HG03196 (cell line): Measurements from ENCODE around the gene DCT.

ENCODE experiments used
- ATAC-seq: cut with Tn5 transposase; IDR thresholded peaks from one replicate; pipeline ENCODE4 v1.9.1; 2021; ENCODE audit not compliant: unreplicated experiment

The DCT gene

GRCh38 chr13:94400874-94401273 lies 78.6 kb downstream of the DCT start:
- ATAC-seq: no peak

- ATAC-seq: no peak
Observed at GRCh38 chr13:94399812-94400211, 79.7 kb downstream of the DCT start.

- no peak for ATAC-seq
Observed at GRCh38 chr13:94395860-94396259, 83.6 kb downstream of the DCT start.

- ATAC-seq: no peak
Observed at GRCh38 chr13:94394723-94395122, 84.8 kb downstream of the DCT start.

- no peak for ATAC-seq
Observed at GRCh38 chr13:94390881-94391280, 88.6 kb downstream of the DCT start.

- no peak for ATAC-seq
Observed at GRCh38 chr13:94389604-94390351, 89.7 kb downstream of the DCT start.

GRCh38 chr13:94387047-94387446 lies 92.4 kb downstream of the DCT start:
- ATAC-seq: no peak
